Thyroid gland (tissue), 4 donors: ENCODE results near the gene DGKB.

ENCODE experiments used
- POLR2A ChIP-seq, 2 donors: fragments of 450-650 bp; IDR thresholded peaks; one replicate each; pipeline ENCODE4 v1.6.1; 2017; ENCODE audit warnings: antibody characterized with exemption in 2 of 2, mild to moderate bottlenecking in 2 of 2, moderate library complexity in 1 of 2
- TF ChIP-seq, protein P1 (sequence below), 6 experiments: fragments of 200-600 bp in 3 of 6; fragments of 450-650 bp in 3 of 6; sonication (generic) in 3 of 6; IDR thresholded peaks; one replicate each; pipeline ENCODE4 v1.5.1; 2016 to 2019; ENCODE audit warnings: antibody characterized with exemption in 6 of 6, mild to moderate bottlenecking in 2 of 6, inconsistent platforms in 1 of 6, moderate library complexity in 1 of 6

DNA sequence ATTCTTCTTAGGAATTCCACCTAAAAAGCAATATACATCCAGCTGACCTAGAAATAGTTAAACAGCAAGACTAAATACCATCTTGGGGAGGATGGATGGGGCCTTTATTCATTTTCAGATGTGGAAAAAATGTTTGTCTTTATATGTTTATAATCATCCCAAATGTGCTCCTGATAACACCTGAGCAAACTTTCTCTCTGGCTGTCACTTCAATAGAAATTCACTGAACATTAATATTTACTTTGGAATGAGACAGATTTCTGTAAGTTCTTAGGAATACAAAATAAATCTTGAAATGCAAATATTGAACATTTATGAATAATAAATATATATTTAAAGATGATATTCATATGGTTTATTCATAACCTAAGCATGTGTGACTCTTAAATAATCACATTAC, 185.4 kb downstream of the DGKB start:
- TF ChIP-seq POLR2A (IDR thresholded peaks at IDR 0.05): no peak
- TF ChIP-seq, protein P1, sequence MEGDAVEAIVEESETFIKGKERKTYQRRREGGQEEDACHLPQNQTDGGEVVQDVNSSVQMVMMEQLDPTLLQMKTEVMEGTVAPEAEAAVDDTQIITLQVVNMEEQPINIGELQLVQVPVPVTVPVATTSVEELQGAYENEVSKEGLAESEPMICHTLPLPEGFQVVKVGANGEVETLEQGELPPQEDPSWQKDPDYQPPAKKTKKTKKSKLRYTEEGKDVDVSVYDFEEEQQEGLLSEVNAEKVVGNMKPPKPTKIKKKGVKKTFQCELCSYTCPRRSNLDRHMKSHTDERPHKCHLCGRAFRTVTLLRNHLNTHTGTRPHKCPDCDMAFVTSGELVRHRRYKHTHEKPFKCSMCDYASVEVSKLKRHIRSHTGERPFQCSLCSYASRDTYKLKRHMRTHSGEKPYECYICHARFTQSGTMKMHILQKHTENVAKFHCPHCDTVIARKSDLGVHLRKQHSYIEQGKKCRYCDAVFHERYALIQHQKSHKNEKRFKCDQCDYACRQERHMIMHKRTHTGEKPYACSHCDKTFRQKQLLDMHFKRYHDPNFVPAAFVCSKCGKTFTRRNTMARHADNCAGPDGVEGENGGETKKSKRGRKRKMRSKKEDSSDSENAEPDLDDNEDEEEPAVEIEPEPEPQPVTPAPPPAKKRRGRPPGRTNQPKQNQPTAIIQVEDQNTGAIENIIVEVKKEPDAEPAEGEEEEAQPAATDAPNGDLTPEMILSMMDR (IDR thresholded peaks at IDR 0.05): no peak
